ENCODE measurements around the gene CLCF1. TPM values are rescaled to one million over a fixed set of nuclear protein-coding genes. Genes with fewer than 3 reads are reported as not detected.

The CLCF1 gene
- total and polyA plus RNA-seq, 2 of the 13 experiments (the other 11 are each of a cell fraction or from before 2014, with no cell fraction given): 0.49 to 0.78 TPM

DNA sequence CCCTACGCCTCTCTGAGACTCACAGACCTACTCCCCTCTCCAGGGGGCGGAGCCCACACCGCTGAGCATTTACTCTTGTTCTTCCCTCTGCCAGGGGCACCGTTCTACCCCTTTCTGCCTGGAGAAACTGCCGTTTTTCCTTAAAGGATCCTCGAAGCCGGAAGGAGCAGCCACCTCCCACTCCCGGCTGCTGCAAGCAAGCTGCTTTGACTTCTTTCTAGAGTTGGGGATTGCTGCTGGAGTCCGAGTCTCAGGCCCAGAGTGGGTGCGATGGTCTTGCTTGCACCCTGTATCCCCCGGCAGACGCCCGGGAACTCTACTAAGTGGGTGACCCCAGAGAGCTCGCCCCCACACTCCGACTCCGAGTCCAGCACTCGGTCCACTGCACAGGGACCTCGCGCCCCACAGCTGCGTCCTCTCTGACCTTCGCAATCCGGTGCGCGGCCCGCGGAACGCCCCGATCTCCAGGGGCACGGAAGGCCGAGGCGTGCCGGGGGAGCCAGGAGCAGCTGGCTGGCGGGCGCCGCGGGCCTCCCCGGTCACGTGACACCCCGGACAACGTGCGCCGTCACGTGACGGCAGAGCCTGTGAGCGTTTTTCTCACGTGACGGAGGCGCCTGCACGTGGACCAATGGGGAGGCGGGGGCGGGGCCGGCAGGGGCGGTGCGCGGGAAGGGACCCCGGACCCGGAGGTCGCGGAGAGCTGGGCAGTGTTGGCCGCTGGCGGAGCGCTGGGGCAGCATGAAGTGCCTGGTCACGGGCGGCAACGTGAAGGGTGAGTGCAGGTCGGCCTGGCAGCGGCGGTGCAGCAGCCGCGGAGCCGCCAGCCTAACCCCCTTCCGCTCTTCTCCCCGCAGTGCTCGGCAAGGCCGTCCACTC lies 18.1 kb upstream of the CLCF1 start, which contains the start of gene RAD9A (continued):
- TF ChIP-seq, protein P1, sequence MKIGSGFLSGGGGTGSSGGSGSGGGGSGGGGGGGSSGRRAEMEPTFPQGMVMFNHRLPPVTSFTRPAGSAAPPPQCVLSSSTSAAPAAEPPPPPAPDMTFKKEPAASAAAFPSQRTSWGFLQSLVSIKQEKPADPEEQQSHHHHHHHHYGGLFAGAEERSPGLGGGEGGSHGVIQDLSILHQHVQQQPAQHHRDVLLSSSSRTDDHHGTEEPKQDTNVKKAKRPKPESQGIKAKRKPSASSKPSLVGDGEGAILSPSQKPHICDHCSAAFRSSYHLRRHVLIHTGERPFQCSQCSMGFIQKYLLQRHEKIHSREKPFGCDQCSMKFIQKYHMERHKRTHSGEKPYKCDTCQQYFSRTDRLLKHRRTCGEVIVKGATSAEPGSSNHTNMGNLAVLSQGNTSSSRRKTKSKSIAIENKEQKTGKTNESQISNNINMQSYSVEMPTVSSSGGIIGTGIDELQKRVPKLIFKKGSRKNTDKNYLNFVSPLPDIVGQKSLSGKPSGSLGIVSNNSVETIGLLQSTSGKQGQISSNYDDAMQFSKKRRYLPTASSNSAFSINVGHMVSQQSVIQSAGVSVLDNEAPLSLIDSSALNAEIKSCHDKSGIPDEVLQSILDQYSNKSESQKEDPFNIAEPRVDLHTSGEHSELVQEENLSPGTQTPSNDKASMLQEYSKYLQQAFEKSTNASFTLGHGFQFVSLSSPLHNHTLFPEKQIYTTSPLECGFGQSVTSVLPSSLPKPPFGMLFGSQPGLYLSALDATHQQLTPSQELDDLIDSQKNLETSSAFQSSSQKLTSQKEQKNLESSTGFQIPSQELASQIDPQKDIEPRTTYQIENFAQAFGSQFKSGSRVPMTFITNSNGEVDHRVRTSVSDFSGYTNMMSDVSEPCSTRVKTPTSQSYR (CRISPR knock-in tag; IDR thresholded peaks at IDR 0.05; ENCODE audit: borderline replicate concordance): peak; percentile 52
- TF ChIP-seq PLRG1 (conservative IDR thresholded peaks at IDR 0.05) (no peak), SNAPC2 (CRISPR knock-in tag; IDR thresholded peaks at IDR 0.05) (no peak), AHR (CRISPR knock-in tag; IDR thresholded peaks at IDR 0.05) (peak; percentile 66; the same call in 1 of the 2 replicates), STAG1 (CRISPR knock-in tag; IDR thresholded peaks at IDR 0.05) (no peak), ZNF816 (CRISPR knock-in tag; IDR thresholded peaks at IDR 0.05; ENCODE audit: borderline replicate concordance) (peak; percentile 59; the same call in 1 of the 2 replicates), KDM2A (CRISPR knock-in tag; IDR thresholded peaks at IDR 0.05; ENCODE audit: borderline replicate concordance, low read depth) (peak; percentile 96), NBN (conservative IDR thresholded peaks at IDR 0.05) (no peak), ZNF619 (CRISPR knock-in tag; IDR thresholded peaks at IDR 0.05) (no peak; the same call in 1 of the 2 replicates), CHD2 (IDR thresholded peaks at IDR 0.05; ENCODE audit: low read depth, low read length) (no peak), ZBTB20 (CRISPR knock-in tag; IDR thresholded peaks at IDR 0.05; ENCODE audit: borderline replicate concordance, low read depth) (no peak), ZNF841 (CRISPR knock-in tag; IDR thresholded peaks at IDR 0.05; ENCODE audit: borderline replicate concordance) (peak; percentile 52; the same call in 1 of the 2 replicates), ZNF235 (CRISPR knock-in tag; IDR thresholded peaks at IDR 0.05; ENCODE audit: borderline replicate concordance) (peak; percentile 89; the same call in 1 of the 2 replicates)
- TF ChIP-seq, protein P2, sequence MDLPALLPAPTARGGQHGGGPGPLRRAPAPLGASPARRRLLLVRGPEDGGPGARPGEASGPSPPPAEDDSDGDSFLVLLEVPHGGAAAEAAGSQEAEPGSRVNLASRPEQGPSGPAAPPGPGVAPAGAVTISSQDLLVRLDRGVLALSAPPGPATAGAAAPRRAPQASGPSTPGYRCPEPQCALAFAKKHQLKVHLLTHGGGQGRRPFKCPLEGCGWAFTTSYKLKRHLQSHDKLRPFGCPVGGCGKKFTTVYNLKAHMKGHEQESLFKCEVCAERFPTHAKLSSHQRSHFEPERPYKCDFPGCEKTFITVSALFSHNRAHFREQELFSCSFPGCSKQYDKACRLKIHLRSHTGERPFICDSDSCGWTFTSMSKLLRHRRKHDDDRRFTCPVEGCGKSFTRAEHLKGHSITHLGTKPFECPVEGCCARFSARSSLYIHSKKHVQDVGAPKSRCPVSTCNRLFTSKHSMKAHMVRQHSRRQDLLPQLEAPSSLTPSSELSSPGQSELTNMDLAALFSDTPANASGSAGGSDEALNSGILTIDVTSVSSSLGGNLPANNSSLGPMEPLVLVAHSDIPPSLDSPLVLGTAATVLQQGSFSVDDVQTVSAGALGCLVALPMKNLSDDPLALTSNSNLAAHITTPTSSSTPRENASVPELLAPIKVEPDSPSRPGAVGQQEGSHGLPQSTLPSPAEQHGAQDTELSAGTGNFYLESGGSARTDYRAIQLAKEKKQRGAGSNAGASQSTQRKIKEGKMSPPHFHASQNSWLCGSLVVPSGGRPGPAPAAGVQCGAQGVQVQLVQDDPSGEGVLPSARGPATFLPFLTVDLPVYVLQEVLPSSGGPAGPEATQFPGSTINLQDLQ (CRISPR knock-in tag; IDR thresholded peaks at IDR 0.05): no peak
- TF ChIP-seq, protein P3, sequence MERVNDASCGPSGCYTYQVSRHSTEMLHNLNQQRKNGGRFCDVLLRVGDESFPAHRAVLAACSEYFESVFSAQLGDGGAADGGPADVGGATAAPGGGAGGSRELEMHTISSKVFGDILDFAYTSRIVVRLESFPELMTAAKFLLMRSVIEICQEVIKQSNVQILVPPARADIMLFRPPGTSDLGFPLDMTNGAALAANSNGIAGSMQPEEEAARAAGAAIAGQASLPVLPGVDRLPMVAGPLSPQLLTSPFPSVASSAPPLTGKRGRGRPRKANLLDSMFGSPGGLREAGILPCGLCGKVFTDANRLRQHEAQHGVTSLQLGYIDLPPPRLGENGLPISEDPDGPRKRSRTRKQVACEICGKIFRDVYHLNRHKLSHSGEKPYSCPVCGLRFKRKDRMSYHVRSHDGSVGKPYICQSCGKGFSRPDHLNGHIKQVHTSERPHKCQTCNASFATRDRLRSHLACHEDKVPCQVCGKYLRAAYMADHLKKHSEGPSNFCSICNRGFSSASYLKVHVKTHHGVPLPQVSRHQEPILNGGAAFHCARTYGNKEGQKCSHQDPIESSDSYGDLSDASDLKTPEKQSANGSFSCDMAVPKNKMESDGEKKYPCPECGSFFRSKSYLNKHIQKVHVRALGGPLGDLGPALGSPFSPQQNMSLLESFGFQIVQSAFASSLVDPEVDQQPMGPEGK (CRISPR knock-in tag; IDR thresholded peaks at IDR 0.05): no peak; the same call in 1 of the 2 replicates
- TF ChIP-seq, protein P4, sequence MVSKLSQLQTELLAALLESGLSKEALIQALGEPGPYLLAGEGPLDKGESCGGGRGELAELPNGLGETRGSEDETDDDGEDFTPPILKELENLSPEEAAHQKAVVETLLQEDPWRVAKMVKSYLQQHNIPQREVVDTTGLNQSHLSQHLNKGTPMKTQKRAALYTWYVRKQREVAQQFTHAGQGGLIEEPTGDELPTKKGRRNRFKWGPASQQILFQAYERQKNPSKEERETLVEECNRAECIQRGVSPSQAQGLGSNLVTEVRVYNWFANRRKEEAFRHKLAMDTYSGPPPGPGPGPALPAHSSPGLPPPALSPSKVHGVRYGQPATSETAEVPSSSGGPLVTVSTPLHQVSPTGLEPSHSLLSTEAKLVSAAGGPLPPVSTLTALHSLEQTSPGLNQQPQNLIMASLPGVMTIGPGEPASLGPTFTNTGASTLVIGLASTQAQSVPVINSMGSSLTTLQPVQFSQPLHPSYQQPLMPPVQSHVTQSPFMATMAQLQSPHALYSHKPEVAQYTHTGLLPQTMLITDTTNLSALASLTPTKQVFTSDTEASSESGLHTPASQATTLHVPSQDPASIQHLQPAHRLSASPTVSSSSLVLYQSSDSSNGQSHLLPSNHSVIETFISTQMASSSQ (IDR thresholded peaks at IDR 0.05; ENCODE audit: low read depth): no peak
- TF ChIP-seq, protein P4 (CRISPR knock-in tag; IDR thresholded peaks at IDR 0.05; ENCODE audit: borderline replicate concordance): no peak; the same call in 1 of the 2 replicates

Measured in HepG2 (cell line).